GM18499 (cell line): ENCODE results near the gene UBE2M.
"Not testable (repeated sequence)": the region's sequence is repeated elsewhere in the genome, so short reads cannot be mapped to it uniquely, and the experiment has no call there.

ENCODE experiments used
- ATAC-seq: cut with Tn5 transposase; IDR thresholded peaks from one replicate; pipeline ENCODE4 v1.9.1; 2021; ENCODE audit warnings: moderate number of reproducible peaks; ENCODE audit not compliant: insufficient read depth, unreplicated experiment

The UBE2M gene

GRCh38 chr19:58558066-58558622, at the start of gene UBE2M:
Gene UBE2M (minus strand): TSS chr19:58558611. CDS start chr19:58558381, 230 bp downstream.
- ATAC-seq: no peak

GRCh38 chr19:58607213-58607612, 48.8 kb upstream of the UBE2M start:
- not testable (repeated sequence) for ATAC-seq

- ATAC-seq: not testable (repeated sequence)
Measured at GRCh38 chr19:58606251-58606896, 48.0 kb upstream of the UBE2M start.

GRCh38 chr19:58586133-58586765, 27.8 kb upstream of the UBE2M start:
- ATAC-seq: no peak

GRCh38 chr19:58585442-58586132, 27.2 kb upstream of the UBE2M start:
- ATAC-seq: no peak

GRCh38 chr19:58584498-58585441, 26.4 kb upstream of the UBE2M start:
- no peak for ATAC-seq

GRCh38 chr19:58582985-58583384, 24.6 kb upstream of the UBE2M start:
- ATAC-seq: no peak

- no peak for ATAC-seq
Measured at GRCh38 chr19:58581227-58582141, 23.1 kb upstream of the UBE2M start.

- no peak for ATAC-seq
Measured at GRCh38 chr19:58579473-58580142, 21.2 kb upstream of the UBE2M start.

GRCh38 chr19:58578012-58578925, 19.9 kb upstream of the UBE2M start:
- no peak for ATAC-seq

GRCh38 chr19:58577581-58577980, 19.2 kb upstream of the UBE2M start:
- ATAC-seq: not testable (repeated sequence)

- ATAC-seq: peak; percentile 30
Measured at GRCh38 chr19:58575183-58576041, 17.0 kb upstream of the UBE2M start.

GRCh38 chr19:58573658-58574164, 15.3 kb upstream of the UBE2M start:
- ATAC-seq: no peak

- peak; percentile 32 for ATAC-seq
Measured at GRCh38 chr19:58572818-58573657, 14.6 kb upstream of the UBE2M start, which contains the start of gene MZF1. Gene MZF1 (minus strand): TSS chr19:58573335. CDS start chr19:58571389, 1,946 bp downstream.

- ATAC-seq: no peak
Measured at GRCh38 chr19:58572026-58572817, 13.8 kb upstream of the UBE2M start.
